ENCODE measurements around the gene KLK1. TPM values are rescaled to one million over a fixed set of nuclear protein-coding genes. Genes with fewer than 3 reads are reported as not detected.

Gene KLK1
- polyA plus RNA-seq, 1 donor = 0.96 TPM

Other genes with a start within 250 kb of the KLK1 start
- gene SYT3, start 183.9 kb downstream of the KLK1 start, polyA plus RNA-seq (ENCODE audit: insufficient read length) = 1.2 TPM
- gene C19orf81, start 174.3 kb downstream of the KLK1 start, polyA plus RNA-seq (ENCODE audit: insufficient read length) = 1.00 TPM
- gene SHANK1, start 104.0 kb downstream of the KLK1 start, polyA plus RNA-seq (ENCODE audit: insufficient read length) = 4.8 TPM
- gene CLEC11A, start 100.4 kb downstream of the KLK1 start, polyA plus RNA-seq (ENCODE audit: insufficient read length) = 22.3 TPM
- gene GPR32, start 53.3 kb downstream of the KLK1 start, polyA plus RNA-seq (ENCODE audit: insufficient read length) = not detected
- 0.23 TPM for gene ACP4, start 33.4 kb downstream of the KLK1 start, polyA plus RNA-seq (ENCODE audit: insufficient read length)
- gene KLK15, start 9.8 kb upstream of the KLK1 start, polyA plus RNA-seq (ENCODE audit: insufficient read length) = not detected
- gene KLK3, start 31.1 kb upstream of the KLK1 start, polyA plus RNA-seq (ENCODE audit: insufficient read length) = 0.68 TPM
- 0.27 TPM for gene KLK2, start 49.7 kb upstream of the KLK1 start, polyA plus RNA-seq (ENCODE audit: insufficient read length)
- not detected for gene KLK4, start 87.6 kb upstream of the KLK1 start, polyA plus RNA-seq (ENCODE audit: insufficient read length)
- gene KLK5, start 129.3 kb upstream of the KLK1 start, polyA plus RNA-seq (ENCODE audit: insufficient read length) = 1.2 TPM
- 28.0 TPM for gene KLK6, start 145.8 kb upstream of the KLK1 start, polyA plus RNA-seq (ENCODE audit: insufficient read length)
- 4.6 TPM for gene KLK7, start 160.1 kb upstream of the KLK1 start, polyA plus RNA-seq (ENCODE audit: insufficient read length)
- gene KLK8, start 177.8 kb upstream of the KLK1 start, polyA plus RNA-seq (ENCODE audit: insufficient read length) = 3.9 TPM
- 0.17 TPM for gene KLK10, start 195.9 kb upstream of the KLK1 start, polyA plus RNA-seq (ENCODE audit: insufficient read length)
- 0.15 TPM for gene KLK11, start 202.8 kb upstream of the KLK1 start, polyA plus RNA-seq (ENCODE audit: insufficient read length)
- not detected for gene KLK12, start 211.2 kb upstream of the KLK1 start, polyA plus RNA-seq (ENCODE audit: insufficient read length)
- 0.76 TPM for gene KLK13, start 241.3 kb upstream of the KLK1 start, polyA plus RNA-seq (ENCODE audit: insufficient read length)

Data from left kidney (tissue), 1 donor.